T-helper 2 cell treated with Interferon-gamma antibody and Interleukin-4, amounts not matched to agents 5 μg/mL and 100 μg/mL, for 36 hours (primary cell): ENCODE data around the gene SPATA33.
A peak's percentile ranks its signal among the peaks of the same experiment; 100 is the strongest.
"Not testable (repeated sequence)": the region's sequence is repeated elsewhere in the genome, so short reads cannot be mapped to it uniquely, and the experiment has no call there.

Experiments used
- DNase-seq: peaks from one replicate; pipeline ENCODE4 v3.0.0; 2021; ENCODE audit warnings: low spot score
- H3K27ac Mint-ChIP-seq: one replicate; pipeline ENCODE4 v1.8.0; 2021; ENCODE audit warnings: mild to moderate bottlenecking, mixed read lengths
- H3K27me3 Mint-ChIP-seq: one replicate; pipeline ENCODE4 v1.8.0; 2021; ENCODE audit warnings: low read depth, mixed read lengths
- H3K36me3 Mint-ChIP-seq: one replicate; pipeline ENCODE4 v1.8.0; 2021; ENCODE audit warnings: low read depth, mixed read lengths
- H3K4me1 Mint-ChIP-seq: one replicate; pipeline ENCODE4 v1.8.0; 2021; ENCODE audit warnings: low read depth, mixed read lengths
- H3K4me3 Mint-ChIP-seq: one replicate; pipeline ENCODE4 v1.8.0; 2022; ENCODE audit warnings: mild to moderate bottlenecking, moderate library complexity, mixed read lengths
- H3K9me3 Mint-ChIP-seq: one replicate; pipeline ENCODE4 v1.8.0; 2021; ENCODE audit warnings: mixed read lengths

SPATA33 gene

DNA sequence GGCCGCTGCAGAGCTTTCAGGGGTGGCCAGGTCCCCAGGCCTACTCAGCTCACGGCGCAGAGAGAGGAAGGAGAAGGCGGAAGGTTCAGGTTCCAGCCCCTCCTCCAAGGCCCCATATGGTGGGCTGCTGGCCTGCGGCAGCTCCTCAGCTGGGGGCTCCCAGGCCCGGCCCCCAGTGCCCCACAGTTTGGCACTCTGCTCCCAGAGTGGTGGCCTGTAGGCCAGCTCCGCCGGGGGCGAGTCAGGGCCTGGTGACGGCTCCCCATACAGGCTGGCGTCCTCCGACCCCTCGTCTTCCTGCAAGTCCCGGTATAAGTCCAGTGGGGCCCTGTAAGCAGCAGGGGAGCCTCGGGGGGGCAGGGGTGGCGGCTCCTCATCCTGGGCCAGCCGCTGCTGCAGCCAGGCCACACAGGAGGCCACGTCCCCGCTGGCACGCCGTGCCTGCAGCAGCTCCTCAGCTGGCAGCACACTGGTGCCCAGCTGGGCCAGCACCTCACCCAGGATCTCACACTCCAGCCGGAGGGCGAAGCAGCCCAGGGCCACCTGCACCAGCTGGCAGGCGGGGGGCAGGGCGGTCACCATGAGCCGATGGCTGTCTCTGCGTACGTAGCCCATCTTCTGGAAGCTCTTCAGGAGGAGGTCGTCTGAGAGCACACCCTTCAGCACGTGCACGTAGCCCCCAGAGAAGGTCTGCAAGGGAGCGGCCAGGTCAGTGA lies 40.1 kb downstream of the SPATA33 start:
- DNase-seq = no peak

GRCh38 chr16:89698717-89699116 lies 41.1 kb downstream of the SPATA33 start:
- H3K4me1 Mint-ChIP-seq = peaks cover 12% of the 10 kb centered on the region
- not testable (repeated sequence) for H3K27me3 Mint-ChIP-seq, H3K27ac Mint-ChIP-seq, H3K36me3 Mint-ChIP-seq, H3K9me3 Mint-ChIP-seq, DNase-seq, H3K4me3 Mint-ChIP-seq

More for the DNA sequence above, 40.1 kb downstream of the SPATA33 start:
- Mint-ChIP-seq H3K4me3 (no peak overlapping the region), H3K9me3 (no peaks in the 10 kb centered on the region), H3K27ac (no peak overlapping the region), H3K36me3 (peaks cover 11% of the 10 kb centered on the region), H3K4me1 (peaks cover 12% of the 10 kb centered on the region), H3K27me3 (no peaks in the 10 kb centered on the region)

DNA sequence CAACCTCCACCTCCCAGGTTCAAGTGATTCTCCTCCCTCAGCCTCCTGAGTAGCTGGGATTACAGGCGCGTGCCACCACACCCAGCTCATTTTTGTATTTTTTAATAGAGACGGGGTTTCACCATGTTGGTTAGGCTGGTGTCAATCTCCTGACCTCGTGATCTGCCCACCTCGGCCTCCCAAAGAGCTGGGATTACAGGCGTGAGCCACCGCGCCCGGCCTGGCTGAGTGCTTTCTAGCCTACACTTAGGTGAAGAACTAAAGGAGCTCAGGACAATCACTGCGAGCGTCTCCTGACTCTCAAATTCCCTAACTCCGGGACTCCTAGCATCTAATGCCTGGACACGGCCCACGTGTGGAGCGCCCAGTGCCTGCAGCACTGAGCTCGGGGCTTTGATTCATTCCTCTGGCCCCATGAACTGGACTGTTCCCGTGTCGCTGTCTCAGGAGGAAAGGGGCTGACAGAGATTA lies 42.0 kb downstream of the SPATA33 start:
- not testable (repeated sequence) for H3K36me3 Mint-ChIP-seq, DNase-seq, H3K9me3 Mint-ChIP-seq, H3K27me3 Mint-ChIP-seq, H3K27ac Mint-ChIP-seq
- Mint-ChIP-seq H3K4me3 (peak overlapping the region; percentile 64), H3K4me1 (peaks cover 12% of the 10 kb centered on the region)

GRCh38 chr16:89700100-89700648 lies 42.5 kb downstream of the SPATA33 start:
- Mint-ChIP-seq H3K4me1 (peaks cover 12% of the 10 kb centered on the region), H3K36me3 (peaks cover 3% of the 10 kb centered on the region), H3K9me3 (no peaks in the 10 kb centered on the region)

GRCh38 chr16:89700649-89701424 lies 43.2 kb downstream of the SPATA33 start:
- peak overlapping the region; percentile 87 for H3K27ac Mint-ChIP-seq

More at GRCh38 chr16:89700100-89700648, 42.5 kb downstream of the SPATA33 start:
- Mint-ChIP-seq H3K27ac (peak overlapping the region; percentile 72), H3K27me3 (no peaks in the 10 kb centered on the region), H3K4me3 (peak overlapping the region; percentile 64)
- DNase-seq = peak; percentile 97

GRCh38 chr16:89701425-89702406 lies 44.1 kb downstream of the SPATA33 start, which contains the start of gene SPATA2L:
SPATA2L (minus strand) TSS chr16:89701705; CDS start chr16:89701232, 473 bp downstream.
- peak; percentile 95 for DNase-seq
- Mint-ChIP-seq H3K4me1 (peaks cover 15% of the 10 kb centered on the region), H3K4me3 (peak within 1 kb of the TSS; percentile 73), H3K36me3 (peaks cover 3% of the 10 kb centered on the region), H3K27ac (peak within 1 kb of the TSS; percentile 87), H3K27me3 (no peaks in the 10 kb centered on the region), H3K9me3 (no peaks in the 10 kb centered on the region)

More at GRCh38 chr16:89700649-89701424, 43.2 kb downstream of the SPATA33 start:
- Mint-ChIP-seq H3K36me3 (peaks cover 3% of the 10 kb centered on the region), H3K27me3 (no peaks in the 10 kb centered on the region), H3K9me3 (no peaks in the 10 kb centered on the region), H3K4me1 (peaks cover 14% of the 10 kb centered on the region), H3K4me3 (peak overlapping the region; percentile 73)
- peak; percentile 54 for DNase-seq

GRCh38 chr16:89704281-89704680 lies 46.6 kb downstream of the SPATA33 start:
- peaks cover 13% of the 10 kb centered on the region for H3K4me1 Mint-ChIP-seq
- DNase-seq = no peak
- no peak overlapping the region for H3K27ac Mint-ChIP-seq
- H3K9me3 Mint-ChIP-seq = no peaks in the 10 kb centered on the region
- H3K27me3 Mint-ChIP-seq = no peaks in the 10 kb centered on the region
- H3K4me3 Mint-ChIP-seq = no peak overlapping the region
- H3K36me3 Mint-ChIP-seq = peaks cover 3% of the 10 kb centered on the region

DNA sequence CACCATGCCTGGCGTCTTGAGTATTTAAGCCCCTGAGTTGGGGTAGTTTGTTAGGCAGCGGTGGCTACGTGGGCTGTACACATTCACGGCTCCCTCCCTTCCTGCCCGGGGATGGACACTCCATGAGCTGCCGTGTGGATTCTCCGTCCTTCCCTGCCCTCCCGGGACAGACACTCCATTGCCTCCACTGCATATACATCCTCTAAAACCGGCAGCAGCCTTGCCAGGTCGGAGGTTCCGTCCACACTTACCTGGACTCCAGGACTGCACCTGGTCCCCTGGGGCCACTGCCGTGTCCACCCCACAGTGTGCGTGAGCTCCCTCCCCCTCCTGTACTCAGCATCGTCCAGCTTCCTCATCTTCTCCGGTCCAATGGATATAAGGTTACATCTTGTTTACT lies 47.4 kb downstream of the SPATA33 start:
- DNase-seq = no peak
- Mint-ChIP-seq H3K27me3 (no peaks in the 10 kb centered on the region), H3K27ac (no peak overlapping the region), H3K4me3 (no peak overlapping the region), H3K36me3 (peaks cover 1% of the 10 kb centered on the region), H3K9me3 (no peaks in the 10 kb centered on the region), H3K4me1 (peaks cover 11% of the 10 kb centered on the region)

DNA sequence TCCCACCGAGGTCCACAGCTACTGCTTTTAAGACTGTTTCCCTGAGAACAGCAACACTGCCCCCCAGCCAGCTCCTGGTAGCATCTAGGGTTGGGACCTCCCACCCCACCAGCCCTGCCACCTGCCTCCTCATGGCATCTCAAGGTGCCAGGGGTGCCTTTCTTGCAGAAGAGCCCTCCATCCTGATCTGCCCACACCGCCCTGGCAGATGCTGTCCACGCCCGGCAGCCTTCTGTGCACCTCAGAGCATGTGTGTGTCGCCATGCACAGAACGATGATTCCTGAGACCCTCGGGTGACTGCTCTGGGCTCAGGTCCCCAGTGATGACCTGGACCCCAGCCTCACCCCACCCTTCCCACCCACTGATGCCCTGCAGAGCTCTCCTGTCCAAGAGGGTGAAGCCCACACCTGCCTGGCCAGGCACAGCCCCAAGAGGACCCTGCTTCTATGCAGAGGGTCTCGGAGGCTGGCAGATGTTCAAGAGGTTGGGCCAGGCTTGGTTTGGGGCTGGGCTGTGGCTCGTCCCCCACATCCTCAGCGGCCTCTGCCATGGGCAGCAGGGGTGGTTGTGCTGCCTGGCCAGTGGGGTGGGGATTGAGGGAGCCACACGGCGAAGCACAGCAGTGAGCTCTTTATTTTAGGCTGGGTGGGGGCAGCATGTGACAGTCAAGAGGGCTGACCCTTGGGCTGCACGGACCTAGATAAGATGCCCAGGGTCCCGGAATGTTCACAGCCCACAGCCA lies 49.1 kb downstream of the SPATA33 start:
- Mint-ChIP-seq H3K4me1 (peaks cover 8% of the 10 kb centered on the region), H3K27me3 (no peaks in the 10 kb centered on the region), H3K36me3 (no peaks in the 10 kb centered on the region), H3K9me3 (no peaks in the 10 kb centered on the region), H3K27ac (no peak overlapping the region), H3K4me3 (no peak overlapping the region)
- no peak for DNase-seq

DNA sequence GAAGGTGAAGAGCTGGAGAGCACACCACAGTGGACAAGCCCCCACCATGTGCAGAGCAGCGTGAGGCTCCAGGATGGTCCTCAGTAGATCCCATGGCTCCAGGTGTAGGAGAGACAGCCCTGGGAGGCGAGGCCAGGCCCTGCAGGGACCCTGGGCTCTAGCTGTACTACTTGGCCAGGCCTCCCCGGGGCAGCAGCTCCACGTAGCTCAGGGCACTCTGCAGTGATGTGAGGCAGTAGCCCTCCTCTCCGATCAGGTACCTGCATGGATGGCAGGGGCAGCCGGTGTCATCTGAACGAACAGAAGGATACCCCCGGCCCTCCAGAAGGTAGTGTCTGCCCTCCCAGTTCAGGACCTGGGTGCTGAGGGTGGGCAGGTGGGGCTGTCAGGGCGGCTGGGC lies 50.1 kb downstream of the SPATA33 start:
- Mint-ChIP-seq H3K27ac (no peak overlapping the region), H3K27me3 (no peaks in the 10 kb centered on the region), H3K9me3 (no peaks in the 10 kb centered on the region), H3K36me3 (no peaks in the 10 kb centered on the region), H3K4me1 (peaks cover 5% of the 10 kb centered on the region), H3K4me3 (no peak overlapping the region)
- DNase-seq = no peak

DNA sequence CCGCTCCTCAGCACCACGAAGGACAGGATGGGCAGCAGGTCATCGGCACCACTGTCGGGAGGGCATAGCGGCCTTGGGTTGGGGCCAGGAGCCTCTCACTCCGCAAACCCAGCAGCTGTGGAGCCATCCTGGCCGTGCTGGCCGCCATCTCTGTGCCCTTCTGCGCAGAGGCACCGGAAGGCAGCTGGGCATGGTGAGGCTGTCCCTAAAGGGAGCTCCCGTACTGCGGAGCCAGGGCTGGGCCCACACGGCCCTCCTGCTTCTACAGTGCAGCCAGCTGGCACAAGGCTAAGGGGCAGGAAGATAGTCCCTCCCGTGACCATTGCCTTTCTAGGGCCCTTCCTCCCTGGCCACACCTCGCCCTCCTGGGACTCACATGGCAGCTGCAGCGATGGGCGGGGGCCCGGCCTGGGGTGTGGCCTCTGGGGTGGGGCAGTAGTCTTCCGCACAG lies 50.9 kb downstream of the SPATA33 start:
- no peaks in the 10 kb centered on the region for H3K27me3 Mint-ChIP-seq
- H3K36me3 Mint-ChIP-seq = no peaks in the 10 kb centered on the region
- H3K4me3 Mint-ChIP-seq = no peak overlapping the region
- H3K27ac Mint-ChIP-seq = no peak overlapping the region
- H3K9me3 Mint-ChIP-seq = no peaks in the 10 kb centered on the region
- H3K4me1 Mint-ChIP-seq = peaks cover 5% of the 10 kb centered on the region
- no peak for DNase-seq

DNA sequence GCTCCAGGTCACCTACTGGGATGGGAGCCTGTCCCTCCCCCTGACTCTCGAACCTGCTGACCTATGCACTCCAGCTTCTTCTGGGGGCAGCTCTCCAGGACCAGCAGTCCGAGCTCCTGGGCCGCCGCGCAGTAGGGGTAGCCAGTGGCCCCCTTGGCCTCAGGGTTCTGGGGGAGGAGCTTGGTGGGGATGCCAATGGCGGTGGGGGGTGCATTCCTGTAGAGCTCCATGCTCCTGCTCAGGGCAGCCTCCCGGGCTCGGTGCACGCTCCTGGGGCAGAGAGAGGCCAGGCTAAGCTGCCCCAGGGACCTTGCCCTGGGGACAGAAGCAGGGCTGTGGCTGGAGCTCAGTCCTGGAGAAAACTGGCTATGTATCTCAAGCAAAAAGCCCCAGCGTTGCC lies 51.5 kb downstream of the SPATA33 start:
- Mint-ChIP-seq H3K9me3 (no peaks in the 10 kb centered on the region), H3K4me1 (peaks cover 5% of the 10 kb centered on the region), H3K27ac (no peak overlapping the region), H3K36me3 (peaks cover 2% of the 10 kb centered on the region), H3K4me3 (no peak overlapping the region), H3K27me3 (no peaks in the 10 kb centered on the region)
- DNase-seq = no peak
